Mucosa of descending colon (tissue), 3 donors: ENCODE results near the gene WHRN. TPM values are rescaled to one million over a fixed set of nuclear protein-coding genes. Genes with fewer than 3 reads are reported as not detected.
A peak's percentile ranks its signal among the peaks of the same experiment; 100 is the strongest.

Experiments used
- ATAC-seq: fragments of 200-7000 bp; cut with Tn5 transposase; one replicate; pipeline ENCODE4 v1.9.1; 2020; ENCODE audit warnings: mild to moderate bottlenecking, moderate library complexity
- DNase-seq, 3 donors: peaks; one replicate each; pipeline ENCODE4 v3.0.0-alpha.2; 2020
- H3K36me3 ChIP-seq: fragments of 200-600 bp; one replicate; pipeline ENCODE4 v1.8.0; 2021; ENCODE audit warnings: low read depth, mild to moderate bottlenecking
- H3K4me1 ChIP-seq: fragments of 200-600 bp; one replicate; pipeline ENCODE4 v1.8.0; 2021; ENCODE audit warnings: low read depth, mild to moderate bottlenecking
- H3K4me3 ChIP-seq: fragments of 200-600 bp; one replicate; pipeline ENCODE4 v1.8.0; 2021; ENCODE audit warnings: mild to moderate bottlenecking
- H3K9me3 ChIP-seq: fragments of 200-600 bp; one replicate; pipeline ENCODE4 v1.8.0; 2021; ENCODE audit warnings: mild to moderate bottlenecking
- CTCF ChIP-seq: fragments of 200-600 bp; IDR thresholded peaks from one replicate; pipeline ENCODE4 v1.8.0; 2022; ENCODE audit warnings: antibody characterized with exemption, mild to moderate bottlenecking
- intact Hi-C, 2 donors: fragments of 100-400 bp; cut with DNase I in 1 of 2; cut with micrococcal nuclease in 1 of 2; formaldehyde crosslinking; loops; one replicate each; pipeline versions ENCODE4 v1.11.0 to v1.11.1; 2022; cut with DNase I, micrococcal nuclease
- total RNA-seq, 3 donors: library from RNA; stranded (reverse); fragmentation: NEBNext Ultra II Directional in 2 of 3; extraction: Animal tissue kit (Norgen Biotek cat#: 25700) in 2 of 3; gene quantifications; one replicate each; pipeline versions ENCODE4 v1.2.1 to v1.2.4, GENCODE V29; 2021 to 2023
- donor health status: DM: no; HTN: no; CAD: no; lungs with moderate emphysema.
- donor health status: DM: no; HTN: no; CAD: no.
- donor health status: DM: no; HTN: yes; CAD: no.

WHRN gene
- total RNA-seq, 3 donors from 2014 or later, result 2.8 to 19.1 (median 4.7) TPM

GRCh38 chr9:114404531-114404930 lies 100.7 kb downstream of the WHRN start:
- H3K36me3 ChIP-seq, result no peaks in the 10 kb centered on the region
- TF ChIP-seq CTCF, result no peak
- H3K4me3 ChIP-seq, result no peak overlapping the region
- no peaks in the 10 kb centered on the region for H3K9me3 ChIP-seq
- DNase-seq (no peak), ATAC-seq (no peak)
- intact Hi-C loops, result loop anchor here in 1 of 2 donors (10.0 kb wide), 1 partner anchor 90 kb away; no protein-coding TSS in a partner anchor
- H3K4me1 ChIP-seq, result peaks cover 17% of the 10 kb centered on the region

GRCh38 chr9:114403153-114403756 lies 102.0 kb downstream of the WHRN start:
- ATAC-seq (no peak), DNase-seq (peak in 1 of 3 donors; percentile 27)
- H3K9me3 ChIP-seq, result no peaks in the 10 kb centered on the region
- intact Hi-C loops, result loop anchor here in 1 of 2 donors (10.0 kb wide), 1 partner anchor 92 kb away; no protein-coding TSS in a partner anchor
- peaks cover 21% of the 10 kb centered on the region for H3K4me1 ChIP-seq
- H3K36me3 ChIP-seq, result no peaks in the 10 kb centered on the region
- TF ChIP-seq CTCF, result no peak
- no peak overlapping the region for H3K4me3 ChIP-seq

GRCh38 chr9:114401344-114401743 lies 103.9 kb downstream of the WHRN start:
- intact Hi-C loops, result loop anchor here in 1 of 2 donors (10.0 kb wide), 1 partner anchor 93 kb away; no protein-coding TSS in a partner anchor
- DNase-seq (peak; percentile 54 to 67 (median 60)), ATAC-seq (peak; percentile 58)
- H3K4me1 ChIP-seq, result peaks cover 33% of the 10 kb centered on the region
- no peaks in the 10 kb centered on the region for H3K36me3 ChIP-seq
- TF ChIP-seq CTCF, result no peak
- H3K9me3 ChIP-seq, result no peaks in the 10 kb centered on the region
- no peak overlapping the region for H3K4me3 ChIP-seq

GRCh38 chr9:114400772-114401171 lies 104.5 kb downstream of the WHRN start:
- Histone ChIP-seq H3K36me3 (no peaks in the 10 kb centered on the region), H3K4me1 (peaks cover 35% of the 10 kb centered on the region), H3K4me3 (no peak overlapping the region), H3K9me3 (no peaks in the 10 kb centered on the region)
- DNase-seq (peak in 1 of 3 donors; percentile 7), ATAC-seq (no peak)
- intact Hi-C loops, result loop anchor here in 1 of 2 donors (10.0 kb wide), 1 partner anchor 94 kb away; no protein-coding TSS in a partner anchor
- TF ChIP-seq CTCF, result no peak

GRCh38 chr9:114400219-114400618 lies 105.1 kb downstream of the WHRN start:
- H3K36me3 ChIP-seq, result no peaks in the 10 kb centered on the region
- ATAC-seq, result no peak
- intact Hi-C loops, result loop anchor here in 1 of 2 donors (10.0 kb wide), 1 partner anchor 95 kb away; no protein-coding TSS in a partner anchor
- no peak for TF ChIP-seq CTCF
- H3K9me3 ChIP-seq, result no peaks in the 10 kb centered on the region
- no peak overlapping the region for H3K4me3 ChIP-seq
- peak in 1 of 3 donors; percentile 1 for DNase-seq
- peaks cover 38% of the 10 kb centered on the region for H3K4me1 ChIP-seq
